ENCODE data around the gene GIMD1.
"Not testable (repeated sequence)": the region's sequence is repeated elsewhere in the genome, so short reads cannot be mapped to it uniquely, and the experiment has no call there.

The GIMD1 gene

DNA sequence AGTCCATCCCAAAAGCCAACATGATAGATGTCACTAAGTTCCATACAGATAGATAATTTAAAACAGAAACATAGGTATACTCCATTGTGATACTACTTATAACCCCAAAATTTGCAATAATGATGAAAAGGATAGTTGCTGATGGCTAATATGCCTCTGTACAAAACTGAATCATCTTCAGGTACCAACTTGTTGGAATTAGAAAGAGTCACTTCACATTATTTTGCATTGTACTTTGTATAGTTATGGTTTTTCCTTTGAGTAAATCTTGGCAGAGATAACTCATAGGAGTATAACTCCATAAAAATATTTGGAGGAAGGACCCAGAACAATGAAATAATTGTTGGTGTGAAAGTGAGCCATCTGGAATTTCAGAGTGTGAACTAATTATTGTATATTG lies 17.6 kb downstream of the GIMD1 start:
- no peak for DNase-seq (ENCODE audit: low read depth)

DNA sequence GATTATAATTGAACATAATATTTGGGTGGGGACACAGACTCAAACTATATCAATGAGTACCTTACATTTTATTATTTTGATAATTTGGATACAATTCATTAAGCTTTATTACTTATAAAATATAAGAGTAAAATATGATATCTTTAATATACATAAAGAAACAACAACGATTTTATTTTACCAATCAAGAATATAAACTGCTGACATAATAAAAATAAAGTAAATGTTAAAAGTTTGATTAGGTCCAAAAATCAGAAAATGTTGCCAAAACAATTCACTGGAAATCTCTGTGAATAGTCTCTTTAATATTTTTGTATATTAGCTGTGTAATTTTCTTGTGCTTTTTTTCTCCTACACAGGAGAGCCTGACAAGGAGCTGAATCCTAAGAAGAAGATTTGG lies 21.4 kb downstream of the GIMD1 start:
- DNase-seq (ENCODE audit: low read depth): no peak

DNA sequence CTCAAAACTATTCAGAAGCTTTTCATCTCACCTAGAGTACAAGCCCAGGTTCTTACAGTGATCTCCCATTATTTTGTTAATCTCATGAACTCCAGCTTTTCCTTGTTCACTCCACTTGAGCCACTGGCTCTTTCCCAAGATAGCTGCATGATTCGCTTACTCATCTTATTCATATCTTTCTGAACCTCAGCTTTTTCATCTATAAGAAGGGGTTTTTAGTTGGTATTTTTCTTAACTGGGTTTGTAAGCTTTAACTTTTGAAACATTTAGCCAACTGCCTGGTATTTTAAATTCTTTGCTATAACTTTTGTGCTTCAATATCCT lies 24.0 kb downstream of the GIMD1 start:
- DNase-seq (ENCODE audit: low read depth): no peak

DNA sequence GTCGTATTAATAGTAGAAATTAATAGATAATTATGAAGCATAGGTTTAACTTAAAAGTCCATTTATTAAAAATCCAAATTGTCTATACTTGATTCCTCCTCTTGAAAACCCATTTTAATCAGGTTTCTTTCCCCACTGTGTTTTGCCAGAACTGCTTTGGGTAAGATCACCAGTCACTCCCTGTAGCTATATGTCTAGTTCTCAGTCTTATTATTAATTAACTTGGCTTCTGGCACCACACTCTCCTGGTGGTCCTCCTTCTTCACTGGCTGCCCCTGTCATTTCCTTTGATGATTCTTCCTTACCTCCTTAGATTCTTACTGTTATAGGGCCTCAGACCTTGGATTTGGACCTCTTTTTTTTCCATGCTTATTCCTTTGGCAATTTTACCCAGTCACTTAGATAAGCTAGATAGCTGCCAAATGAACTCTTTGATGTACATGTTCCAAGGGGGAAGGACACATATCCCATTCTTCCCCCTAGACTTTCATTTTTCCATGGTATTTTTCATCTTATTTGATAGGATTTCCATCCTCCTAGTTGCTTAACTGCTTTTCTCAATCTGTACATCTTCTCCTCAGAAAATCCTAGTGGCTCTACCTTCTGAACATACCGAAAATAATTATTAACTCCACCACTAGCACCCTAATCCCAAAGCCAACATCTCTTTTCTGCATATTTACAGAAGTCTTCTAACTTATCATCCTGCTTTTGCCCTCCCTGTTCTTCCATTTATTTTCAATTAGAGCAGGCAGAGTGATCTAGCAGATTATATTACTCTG lies 24.5 kb downstream of the GIMD1 start:
- no peak for DNase-seq (ENCODE audit: low read depth)

DNA sequence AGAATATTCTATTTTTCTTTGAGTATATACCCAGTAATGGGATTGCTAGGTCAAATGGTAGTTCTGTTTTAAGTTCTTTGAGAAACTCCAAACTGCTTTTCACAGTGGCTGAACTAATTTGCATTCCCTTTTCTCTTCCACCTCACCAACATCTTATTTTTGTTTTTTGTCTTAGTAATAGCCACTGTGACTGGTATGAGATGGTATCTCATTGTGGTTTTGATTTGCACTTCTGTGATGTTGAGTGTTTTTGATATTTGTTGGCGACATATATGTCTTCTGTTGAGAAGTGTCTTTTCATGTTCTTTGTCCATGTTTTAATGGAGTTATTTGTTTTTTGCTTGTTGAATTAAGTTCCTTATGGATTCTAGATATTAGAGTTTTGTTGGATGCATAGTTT lies 27.8 kb downstream of the GIMD1 start:
- DNase-seq (ENCODE audit: low read depth): no peak

DNA sequence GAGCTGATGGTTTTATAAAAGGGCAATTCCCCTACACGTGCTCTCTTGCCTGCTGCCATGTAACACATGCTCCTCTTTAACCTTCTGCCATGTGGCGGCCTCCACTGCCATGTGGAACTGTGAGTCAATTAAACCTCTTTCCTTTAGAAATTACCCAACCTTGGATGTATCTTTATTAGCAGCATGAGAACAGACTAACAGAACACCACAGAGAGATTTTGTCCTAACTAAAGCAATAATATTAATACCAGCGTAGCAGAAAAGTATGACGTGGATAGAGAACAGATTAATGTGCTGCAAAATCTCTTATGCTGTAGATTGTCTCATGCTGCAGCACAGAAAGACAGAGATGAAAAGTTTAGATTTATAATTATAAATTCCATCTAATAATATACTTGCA lies 29.1 kb downstream of the GIMD1 start:
- no peak for DNase-seq (ENCODE audit: low read depth)

DNA sequence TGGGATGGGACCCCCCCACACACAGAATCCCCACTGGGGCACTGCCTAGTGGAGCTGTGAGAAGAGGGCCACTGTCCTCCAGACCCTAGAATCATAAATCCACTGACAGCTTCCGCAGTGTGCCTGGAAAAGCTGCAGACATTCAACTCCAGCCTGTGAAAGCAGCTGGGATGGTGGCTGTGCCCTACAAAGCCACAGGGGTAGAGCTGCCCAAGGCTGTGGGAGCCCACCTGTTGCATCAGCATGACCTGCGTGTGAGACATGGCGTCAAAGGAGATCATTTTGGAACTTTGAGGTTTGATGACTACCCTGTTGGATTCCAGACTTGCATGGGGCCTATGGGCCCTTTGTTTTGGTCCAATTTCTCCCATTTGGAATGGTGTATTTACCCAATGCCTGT lies 29.9 kb downstream of the GIMD1 start:
- no peak for DNase-seq (ENCODE audit: low read depth)

DNA sequence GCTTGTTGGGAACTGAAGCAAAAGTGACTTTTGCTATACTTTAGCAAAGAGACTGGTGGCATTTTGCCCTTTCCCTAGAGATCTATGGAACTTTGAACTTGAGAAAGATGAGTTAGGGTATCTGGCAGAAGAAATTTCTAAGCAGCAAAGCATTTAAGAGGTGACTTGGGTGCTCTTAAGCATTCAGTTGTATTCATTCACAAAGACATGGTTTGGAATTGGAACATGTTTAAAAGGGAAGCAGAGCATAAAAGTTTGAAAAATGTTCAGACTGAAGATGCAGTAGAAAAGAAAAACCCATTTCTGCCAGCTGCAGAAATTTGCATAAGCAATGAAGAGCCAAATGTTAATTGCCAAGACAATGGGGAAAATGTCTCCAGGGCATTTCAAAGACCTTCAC lies 30.7 kb downstream of the GIMD1 start:
- DNase-seq (ENCODE audit: low read depth): no peak

DNA sequence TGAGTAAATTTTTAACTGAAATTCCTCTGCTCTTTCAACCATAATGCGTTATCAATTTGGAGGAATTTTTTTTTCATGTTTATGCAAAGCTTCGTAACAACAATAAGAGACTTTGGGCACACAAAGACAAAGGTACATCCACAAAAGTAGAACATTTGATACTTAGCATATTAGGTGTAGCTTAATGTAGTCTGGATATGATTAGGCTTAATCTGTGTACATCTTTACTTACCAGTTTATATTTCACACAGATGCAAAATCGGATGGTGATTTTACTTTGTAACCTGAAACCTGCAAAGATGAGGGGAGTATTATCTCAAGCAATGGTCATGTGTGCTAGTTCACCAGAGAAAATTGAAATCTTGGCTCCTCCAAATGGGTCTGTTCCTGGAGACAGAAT lies 32.0 kb downstream of the GIMD1 start:
- no peak for DNase-seq (ENCODE audit: low read depth)

DNA sequence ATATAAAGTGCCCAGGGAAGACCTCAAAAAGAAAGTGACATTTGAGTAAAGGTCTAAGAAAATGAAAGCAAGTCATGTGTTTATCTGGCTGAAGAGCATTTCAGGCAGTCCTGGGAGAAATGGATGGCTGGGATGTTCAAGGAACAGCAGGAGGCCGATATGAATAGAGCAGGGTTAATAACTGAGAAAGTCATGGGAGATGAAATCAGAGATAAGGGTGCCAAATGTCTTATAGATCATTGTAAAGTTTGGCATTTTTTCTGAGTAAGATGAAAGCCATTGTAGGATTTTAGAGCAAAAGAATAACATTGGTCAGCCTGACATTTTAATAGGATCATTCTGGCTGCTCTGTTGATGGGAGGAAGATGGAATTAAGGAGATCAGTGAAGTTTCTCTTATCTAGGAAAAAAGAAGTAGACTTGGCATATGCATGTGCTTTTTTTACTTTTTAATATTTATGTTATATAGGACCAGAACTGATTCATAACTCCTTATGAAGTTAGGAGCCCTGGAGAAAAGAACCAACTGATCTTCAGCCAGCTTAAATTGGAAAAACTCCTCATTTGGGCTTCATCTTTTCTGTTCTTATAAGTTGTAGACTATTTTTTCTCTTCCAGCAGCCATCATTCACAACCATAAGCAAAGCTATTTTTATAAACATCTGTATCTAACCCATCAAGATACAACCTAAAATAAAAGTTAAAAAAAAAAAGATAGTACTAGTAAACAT lies 33.7 kb downstream of the GIMD1 start:
- DNase-seq (ENCODE audit: low read depth): no peak

DNA sequence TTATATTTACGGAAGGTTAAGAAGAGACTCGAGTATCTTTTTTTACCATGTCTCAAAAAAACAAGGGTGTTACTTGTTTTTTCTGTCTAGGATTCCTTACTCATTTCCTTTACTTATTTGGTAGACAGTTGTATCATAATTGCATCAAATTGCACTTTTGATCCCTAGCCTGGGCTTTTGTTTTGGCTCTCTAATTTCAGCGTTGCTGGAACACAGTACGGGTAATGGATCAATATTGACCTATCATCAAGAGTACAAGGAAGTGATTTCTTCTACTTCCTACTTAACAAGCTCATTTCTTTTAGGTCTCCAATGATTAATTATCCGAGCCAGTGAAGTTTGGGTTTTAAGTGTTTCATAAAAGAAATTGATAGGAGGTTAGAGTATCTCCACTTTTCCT lies 35.4 kb downstream of the GIMD1 start:
- no peak for DNase-seq (ENCODE audit: low read depth)

DNA sequence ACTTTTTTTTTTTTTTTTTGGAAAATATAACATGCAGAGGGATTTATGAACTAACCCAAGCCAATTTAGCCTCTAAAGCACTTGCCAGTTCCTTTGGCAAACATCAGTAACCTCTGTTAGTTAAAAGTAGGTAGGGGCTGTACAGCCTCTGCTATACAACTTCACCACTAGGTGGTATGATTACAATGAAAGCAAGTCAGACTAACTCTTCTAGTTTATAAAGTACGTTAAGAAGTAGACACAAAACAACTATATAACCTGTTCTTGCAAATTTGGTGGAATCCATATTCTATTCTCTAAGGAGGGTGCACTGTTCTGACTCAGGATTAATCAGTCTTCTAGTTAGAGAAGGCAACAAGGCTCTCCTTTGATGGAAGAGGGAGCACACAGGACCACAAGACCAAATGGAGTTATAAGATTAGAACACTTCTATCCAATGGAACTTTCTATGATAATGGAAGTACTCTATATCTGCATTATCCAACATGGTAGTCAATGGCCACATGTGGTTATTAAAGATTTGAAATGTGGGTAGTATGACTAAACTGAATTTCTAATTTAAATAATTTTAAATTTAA lies 39.4 kb downstream of the GIMD1 start:
- no peak for DNase-seq (ENCODE audit: low read depth)

DNA sequence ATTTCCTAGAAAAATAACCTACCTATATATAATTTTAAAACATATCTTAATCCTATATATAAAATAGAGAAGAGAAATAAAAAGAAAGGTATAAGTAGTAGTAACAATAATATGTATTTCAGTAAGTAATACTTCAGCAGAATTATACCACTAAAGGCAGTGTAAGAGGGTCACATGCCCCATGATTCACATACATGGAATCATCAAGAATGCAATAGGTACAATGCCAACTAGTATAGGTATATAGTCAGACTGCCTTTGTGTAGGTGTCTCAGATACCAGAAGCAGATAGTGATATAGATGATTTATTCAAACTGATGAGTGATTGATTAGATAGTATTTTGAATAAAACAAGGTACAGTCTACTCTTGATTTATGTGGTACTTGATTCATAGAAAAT lies 42.8 kb downstream of the GIMD1 start:
- DNase-seq (ENCODE audit: low read depth): no peak

DNA sequence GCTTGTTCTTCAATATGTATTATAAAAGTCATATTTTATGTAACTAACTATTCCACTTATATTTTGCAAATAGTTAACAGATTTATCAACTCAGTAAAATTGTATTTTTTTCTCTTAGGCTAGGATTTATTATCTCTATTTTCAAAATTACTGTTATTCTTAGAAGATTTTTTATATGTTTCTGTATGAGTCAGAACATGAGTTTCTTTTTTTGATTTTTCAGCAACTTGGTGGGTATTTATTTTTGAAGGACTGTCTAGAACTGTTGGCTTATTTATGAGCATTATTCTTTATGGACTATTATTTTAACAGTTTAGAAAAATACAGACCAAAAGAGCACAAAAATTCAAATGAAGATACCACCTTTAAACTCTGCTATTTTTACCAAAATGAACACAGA lies 45.5 kb downstream of the GIMD1 start:
- no peak for DNase-seq (ENCODE audit: low read depth)

DNA sequence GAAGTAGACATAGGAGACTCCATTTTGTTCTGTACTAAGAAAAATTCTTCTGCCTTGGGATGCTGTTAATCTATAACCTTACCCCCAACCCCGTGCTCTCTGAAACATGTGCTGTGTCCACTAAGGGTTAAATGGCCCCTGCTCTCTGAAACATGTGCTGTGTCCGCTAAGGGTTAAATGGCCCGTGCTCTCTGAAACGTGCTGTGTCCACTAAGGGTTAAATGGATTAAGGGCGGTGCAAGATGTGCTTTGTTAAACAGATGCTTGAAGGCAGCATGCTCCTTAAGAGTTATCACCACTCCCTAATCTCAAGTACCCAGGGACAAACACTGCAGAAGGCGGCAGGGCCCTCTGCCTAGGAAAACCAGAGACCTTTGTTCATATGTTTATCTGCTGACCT lies 46.8 kb downstream of the GIMD1 start:
- not testable (repeated sequence) for DNase-seq (ENCODE audit: low read depth)

DNA sequence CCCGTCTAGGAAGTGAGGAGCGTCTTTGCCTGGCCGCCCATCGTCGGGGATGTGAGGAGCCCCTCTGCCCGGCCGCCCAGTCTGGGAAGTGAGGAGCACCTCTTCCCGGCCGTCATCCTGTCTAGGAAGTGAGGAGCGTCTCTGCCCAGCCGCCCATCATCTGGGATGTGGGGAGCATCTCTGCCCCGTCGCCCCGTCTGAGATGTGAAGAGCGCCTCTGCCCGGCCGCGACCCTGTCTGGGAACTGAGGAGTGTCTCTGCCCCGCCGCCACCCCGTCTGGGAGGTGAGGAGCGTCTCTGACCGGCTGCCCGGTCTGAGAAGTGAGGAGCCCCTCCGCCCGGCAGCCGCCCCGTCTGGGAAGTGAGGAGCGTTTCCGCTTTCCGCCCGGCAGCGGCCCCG lies 47.4 kb downstream of the GIMD1 start:
- not testable (repeated sequence) for DNase-seq (ENCODE audit: low read depth)

DNA sequence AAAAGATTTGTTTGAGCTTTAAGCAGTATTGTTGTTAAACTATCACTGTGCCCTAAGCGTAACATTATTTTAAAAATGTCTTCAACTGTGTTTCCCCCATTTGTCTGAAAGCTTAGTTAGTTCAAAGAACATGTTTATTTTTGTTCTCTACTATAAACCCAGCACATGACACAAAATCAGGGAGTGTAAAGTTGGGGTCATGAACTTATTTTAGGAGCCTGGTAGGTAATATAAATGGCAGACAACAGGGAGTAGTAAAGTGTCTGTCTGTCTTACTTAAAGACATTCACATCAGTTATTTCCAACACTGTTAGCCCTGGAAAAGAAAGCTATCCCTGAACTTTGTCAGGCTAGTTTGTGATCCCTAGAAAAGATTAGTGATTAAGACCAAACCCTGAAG lies 48.3 kb downstream of the GIMD1 start:
- no peak for DNase-seq (ENCODE audit: low read depth)

DNA sequence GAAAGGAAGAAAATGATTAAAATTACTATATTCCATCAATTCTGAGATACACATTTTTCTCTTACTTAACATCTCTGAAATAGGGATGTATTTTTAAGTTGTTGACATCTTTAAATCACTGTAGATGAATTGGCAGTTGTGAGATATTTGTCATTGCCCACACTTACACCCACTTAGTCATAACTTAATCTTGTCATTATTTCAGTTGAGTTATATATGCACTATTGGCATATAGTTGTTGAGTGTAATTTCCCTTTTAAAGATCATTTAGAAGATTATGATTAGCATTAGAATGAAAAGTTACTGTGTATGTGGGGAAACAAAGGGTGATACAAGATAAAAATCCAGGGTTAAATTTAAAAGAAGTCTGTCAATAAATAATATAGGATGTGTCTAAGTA lies 50.1 kb downstream of the GIMD1 start:
- no peak for DNase-seq (ENCODE audit: low read depth)

DNA sequence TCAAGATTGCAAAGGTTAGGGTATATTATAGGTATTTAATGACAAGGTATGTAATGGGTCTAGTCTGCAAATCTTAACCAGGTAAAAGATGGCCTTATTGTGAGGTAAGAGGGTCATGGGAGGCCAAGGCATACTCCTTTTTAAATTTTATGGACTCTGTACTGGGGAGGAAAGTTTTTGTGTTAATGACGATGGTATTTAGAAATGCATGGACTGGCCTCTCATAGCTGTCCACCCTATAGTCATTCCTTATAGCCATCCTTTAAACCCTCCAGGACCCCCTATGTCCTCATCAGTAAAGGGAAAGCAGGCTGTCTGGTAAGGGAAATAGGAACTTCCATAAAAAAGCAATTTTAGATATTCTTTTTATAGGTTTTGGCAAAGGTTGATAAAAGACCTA lies 50.8 kb downstream of the GIMD1 start:
- no peak for DNase-seq (ENCODE audit: low read depth)

DNA sequence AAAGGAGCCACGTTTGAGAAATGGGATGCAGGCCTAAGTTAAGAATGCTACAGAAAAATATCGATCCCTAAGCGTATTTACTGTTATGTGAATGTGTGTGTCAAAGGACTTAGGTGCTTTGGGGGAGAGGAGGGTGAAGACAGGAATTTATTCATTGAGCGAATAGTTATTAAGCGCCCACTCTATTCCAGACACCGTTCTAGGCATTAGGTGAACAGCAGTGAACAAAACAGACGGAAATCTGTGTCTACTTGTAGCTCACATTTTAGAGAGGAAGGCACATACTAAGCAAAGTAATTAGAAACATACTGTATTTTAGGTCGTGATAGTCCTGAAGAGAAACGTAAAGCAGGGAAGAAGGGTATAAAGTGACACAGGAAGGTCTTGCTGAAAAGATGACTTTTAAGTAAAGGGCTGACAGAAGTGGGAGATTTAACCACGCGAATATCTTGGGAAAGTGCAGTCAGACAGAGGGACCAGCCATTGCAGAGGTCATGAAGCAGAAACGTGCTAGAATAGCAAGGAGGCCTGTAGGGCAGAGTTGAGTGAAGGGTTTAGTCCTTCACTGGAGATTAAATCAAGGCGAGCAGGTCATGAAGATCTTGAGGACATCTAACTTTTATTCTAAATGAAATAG lies 51.7 kb downstream of the GIMD1 start:
- no peak for DNase-seq (ENCODE audit: low read depth)

DNA sequence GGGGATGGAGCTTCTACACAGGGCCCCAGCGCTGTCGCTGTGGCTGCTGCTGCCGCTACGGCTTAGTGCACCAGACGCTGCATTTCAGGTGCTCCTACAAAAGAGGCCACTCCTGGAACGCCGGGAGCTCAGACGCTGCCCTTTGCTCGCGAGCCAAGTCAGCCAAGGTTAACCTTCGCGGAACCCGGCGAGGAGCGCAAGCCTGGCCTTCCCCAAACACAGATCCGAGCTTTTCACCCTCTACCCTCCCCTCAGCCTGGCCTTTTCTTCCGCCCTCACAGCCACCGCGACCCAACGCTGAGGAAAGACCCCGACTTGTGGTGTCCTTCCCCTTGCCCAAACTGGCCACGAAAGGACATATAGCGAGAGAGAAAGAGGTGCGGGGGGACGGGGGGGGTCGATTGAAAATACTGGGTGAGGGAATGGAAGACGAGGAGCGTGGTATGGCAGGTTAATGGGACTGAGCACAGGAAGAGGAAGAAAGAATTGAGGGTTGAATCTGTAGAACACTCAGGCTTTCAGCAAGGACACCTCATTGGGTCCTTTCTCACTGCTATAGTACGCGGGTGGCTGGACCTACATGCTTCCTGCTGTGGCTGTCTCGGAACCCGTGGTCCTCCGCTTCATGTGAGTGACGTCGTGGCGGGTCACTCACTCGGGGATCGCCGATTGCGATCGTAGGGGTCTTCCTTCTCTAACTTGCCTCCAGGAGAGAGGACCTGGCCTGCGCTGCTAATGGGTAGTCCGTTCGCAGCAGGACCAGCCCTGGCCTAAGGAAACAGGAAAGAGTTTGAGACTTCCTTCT lies 52.4 kb downstream of the GIMD1 start, which contains the start of the genes AIMP1 and TBCK:
AIMP1 (plus strand) TSS at position 583 of the 805 bp plus-strand sequence. CDS start 8,460 bp downstream, outside the sequence.
TBCK (minus strand) TSS at position 242 of the 805 bp plus-strand sequence. CDS start 7,249 bp downstream, outside the sequence.
- peak; percentile 81 for DNase-seq (ENCODE audit: low read depth)

DNA sequence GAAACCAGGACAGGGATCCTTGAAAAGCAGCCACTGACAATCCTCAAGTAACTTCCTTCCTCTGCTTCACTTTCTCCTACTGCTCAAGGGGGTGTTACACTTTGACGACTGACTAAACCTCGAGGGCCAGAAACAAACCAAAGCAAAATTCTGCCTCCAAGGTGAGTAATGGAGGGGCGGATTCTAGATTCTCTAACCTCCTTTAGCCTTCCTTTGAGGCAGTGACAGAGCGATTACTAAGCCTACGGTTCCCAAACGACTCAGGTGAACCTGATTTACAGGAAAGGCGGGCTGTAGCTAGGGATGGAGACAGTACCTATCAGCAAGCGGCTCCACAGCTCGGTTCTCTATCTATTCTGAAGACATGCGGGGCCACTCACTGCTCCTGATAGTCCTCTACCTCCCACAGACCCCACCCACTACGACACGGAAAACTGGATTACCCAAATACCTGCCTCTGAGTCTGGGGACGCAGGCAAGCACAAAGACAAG lies 53.1 kb downstream of the GIMD1 start:
- DNase-seq (ENCODE audit: low read depth): no peak

Data from stimulated activated CD8-positive, alpha-beta memory T cell treated with anti-CD3 and anti-CD28 coated beads, Interleukin-15, amount 100 ng/mL, for 1 hour (primary cell).